Measurements from ENCODE around the gene PKP1.
A peak's percentile ranks its signal among the peaks of the same experiment; 100 is the strongest.

Gene PKP1

GRCh38 chr1:201351617-201352016 is 68.3 kb downstream of the PKP1 start:
- no peak for DNase-seq (ENCODE audit: low read depth in 3 of 3)

GRCh38 chr1:201353186-201353940 is 70.1 kb downstream of the PKP1 start:
- no peak for DNase-seq (ENCODE audit: low read depth in 3 of 3)

GRCh38 chr1:201354151-201354900 is 71.0 kb downstream of the PKP1 start:
- no peak for DNase-seq (ENCODE audit: low read depth in 3 of 3)

- DNase-seq (ENCODE audit: low read depth in 3 of 3), result no peak
These were observed 71.6 kb downstream of the PKP1 start for GRCh38 chr1:201354901-201355295.

GRCh38 chr1:201355471-201355870 is 72.2 kb downstream of the PKP1 start:
- no peak for DNase-seq (ENCODE audit: low read depth in 3 of 3)

- no peak for DNase-seq (ENCODE audit: low read depth in 3 of 3)
These were observed 72.9 kb downstream of the PKP1 start for GRCh38 chr1:201356236-201356635.

GRCh38 chr1:201356701-201357100 is 73.4 kb downstream of the PKP1 start:
- DNase-seq (ENCODE audit: low read depth in 3 of 3), result no peak

GRCh38 chr1:201357211-201357610 is 73.9 kb downstream of the PKP1 start:
- no peak for DNase-seq (ENCODE audit: low read depth in 3 of 3)

- no peak for DNase-seq (ENCODE audit: low read depth in 3 of 3)
These were observed 74.5 kb downstream of the PKP1 start for GRCh38 chr1:201357636-201358348.

GRCh38 chr1:201358596-201358995 is 75.3 kb downstream of the PKP1 start:
- DNase-seq (ENCODE audit: low read depth in 3 of 3), result no peak

GRCh38 chr1:201359031-201359872 is 75.9 kb downstream of the PKP1 start:
- DNase-seq (ENCODE audit: low read depth in 3 of 3), result no peak

GRCh38 chr1:201359873-201360210 is 76.5 kb downstream of the PKP1 start:
- no peak for DNase-seq (ENCODE audit: low read depth in 3 of 3)

GRCh38 chr1:201360486-201360885 is 77.2 kb downstream of the PKP1 start:
- DNase-seq (ENCODE audit: low read depth in 3 of 3), result no peak

GRCh38 chr1:201360901-201361651 is 77.8 kb downstream of the PKP1 start:
- DNase-seq (ENCODE audit: low read depth in 3 of 3), result no peak

- DNase-seq (ENCODE audit: low read depth in 3 of 3), result peak in 2 of 3 donors; percentile 4 to 18
These were observed 78.6 kb downstream of the PKP1 start for GRCh38 chr1:201361652-201362504.

GRCh38 chr1:201362906-201363305 is 79.6 kb downstream of the PKP1 start:
- DNase-seq (ENCODE audit: low read depth in 3 of 3), result no peak

GRCh38 chr1:201363467-201363866 is 80.2 kb downstream of the PKP1 start:
- no peak for DNase-seq (ENCODE audit: low read depth in 3 of 3)

GRCh38 chr1:201364808-201365105 is 81.5 kb downstream of the PKP1 start:
- no peak for DNase-seq (ENCODE audit: low read depth in 3 of 3)

GRCh38 chr1:201365251-201365650 is 81.9 kb downstream of the PKP1 start:
- no peak for DNase-seq (ENCODE audit: low read depth in 3 of 3)

- no peak for DNase-seq (ENCODE audit: low read depth in 3 of 3)
These were observed 83.4 kb downstream of the PKP1 start for GRCh38 chr1:201366696-201367095.

Measured in stimulated activated CD4-positive, alpha-beta T cell treated with anti-CD3 and anti-CD28 coated beads, TNF-alpha, amount 100 ng/mL, for 48 hours (primary cell).